Astrocyte (in vitro differentiated cells and primary cell): ENCODE data around the gene SORD. TPM values are rescaled to one million over a fixed set of nuclear protein-coding genes. Genes with fewer than 3 reads are reported as not detected.
"Not testable (repeated sequence)": the region's sequence is repeated elsewhere in the genome, so short reads cannot be mapped to it uniquely, and the experiment has no call there.

Experiments used
- DNase-seq: peaks from one replicate; pipeline ENCODE4 v3.0.0-alpha.2; 2010; ENCODE audit warnings: low read depth
- FAIRE-seq: peaks from 2 replicates; lab custom pipeline; 2011; peaks lifted over from hg19 to GRCh38; lab: Jason Lieb, UNC
- H2AFZ ChIP-seq: 2 replicates; pipeline ENCODE4 v1.6.0; 2012; ENCODE audit warnings: low read depth, low read length, inconsistent platforms
- H3K27ac ChIP-seq: 2 replicates; pipeline ENCODE4 v1.5.1; 2011; ENCODE audit warnings: low read depth, low read length, inconsistent platforms
- H3K27me3 ChIP-seq: 2 replicates; pipeline ENCODE4 v1.6.0; 2011; ENCODE audit warnings: low read length, inconsistent platforms; ENCODE audit not compliant: insufficient read depth
- H3K36me3 ChIP-seq: 2 replicates; pipeline ENCODE4 v1.5.1; 2011; ENCODE audit warnings: low read length, inconsistent platforms; ENCODE audit not compliant: insufficient read depth
- H3K4me1 ChIP-seq: 2 replicates; pipeline ENCODE4 v1.5.1; 2011; ENCODE audit warnings: low read length, inconsistent platforms; ENCODE audit not compliant: insufficient read depth
- H3K4me2 ChIP-seq: 2 replicates; pipeline ENCODE4 v1.6.0; 2012; ENCODE audit warnings: low read length, inconsistent platforms
- H3K4me3 ChIP-seq: 2 replicates; pipeline ENCODE4 v1.5.1; 2011; ENCODE audit warnings: low read depth, mild to moderate bottlenecking, low read length, inconsistent platforms; ENCODE audit not compliant: insufficient read depth
- H3K79me2 ChIP-seq: 2 replicates; pipeline ENCODE4 v1.6.0; 2012; ENCODE audit warnings: mild to moderate bottlenecking, low read length, inconsistent platforms; ENCODE audit not compliant: insufficient read depth
- H3K9ac ChIP-seq: 2 replicates; pipeline ENCODE4 v1.6.0; 2012; ENCODE audit warnings: mild to moderate bottlenecking, low read length, inconsistent platforms
- H3K9me3 ChIP-seq: 2 replicates; pipeline ENCODE4 v1.5.1; 2012; ENCODE audit warnings: low read depth, mild to moderate bottlenecking, low read length, inconsistent platforms; ENCODE audit not compliant: insufficient read depth
- H4K20me1 ChIP-seq: 2 replicates; pipeline ENCODE4 v1.6.0; 2012; ENCODE audit warnings: low read length, inconsistent platforms; ENCODE audit not compliant: insufficient read depth
- H3K27ac Mint-ChIP-seq: one replicate; pipeline ENCODE4 v1.8.0; 2021; ENCODE audit warnings: mild to moderate bottlenecking, mixed read lengths; ENCODE audit not compliant: unreplicated experiment
- H3K27me3 Mint-ChIP-seq: one replicate; pipeline ENCODE4 v1.8.0; 2021; ENCODE audit warnings: low read depth, mixed read lengths; ENCODE audit not compliant: unreplicated experiment
- H3K36me3 Mint-ChIP-seq: one replicate; pipeline ENCODE4 v1.8.0; 2021; ENCODE audit warnings: low read depth, mixed read lengths; ENCODE audit not compliant: unreplicated experiment
- H3K4me1 Mint-ChIP-seq: one replicate; pipeline ENCODE4 v1.8.0; 2021; ENCODE audit warnings: low read depth, mixed read lengths; ENCODE audit not compliant: unreplicated experiment
- H3K4me3 Mint-ChIP-seq: one replicate; pipeline ENCODE4 v1.8.0; 2021; ENCODE audit warnings: mild to moderate bottlenecking, moderate library complexity, mixed read lengths; ENCODE audit not compliant: unreplicated experiment
- H3K9me3 Mint-ChIP-seq: one replicate; pipeline ENCODE4 v1.8.0; 2021; ENCODE audit warnings: mild to moderate bottlenecking, mixed read lengths; ENCODE audit not compliant: unreplicated experiment
- total RNA-seq: library from RNA; stranded (reverse); gene quantifications from 2 replicates; pipeline ENCODE4 v1.2.1, GENCODE V29; 2021
- TF ChIP-seq, protein P1 (sequence below): IDR thresholded peaks from 2 replicates; pipeline ENCODE4 v1.5.1; 2011; ENCODE audit warnings: low read depth, mild to moderate bottlenecking, inconsistent platforms, low read length, moderate library complexity; ENCODE audit not compliant: insufficient read depth

Gene SORD
- total RNA-seq, 1 donor from 2014 or later, result 26.2 TPM

GRCh38 chr15:45058690-45059675, 36.0 kb downstream of the SORD start:
- not testable (repeated sequence) for H2AFZ ChIP-seq

DNA sequence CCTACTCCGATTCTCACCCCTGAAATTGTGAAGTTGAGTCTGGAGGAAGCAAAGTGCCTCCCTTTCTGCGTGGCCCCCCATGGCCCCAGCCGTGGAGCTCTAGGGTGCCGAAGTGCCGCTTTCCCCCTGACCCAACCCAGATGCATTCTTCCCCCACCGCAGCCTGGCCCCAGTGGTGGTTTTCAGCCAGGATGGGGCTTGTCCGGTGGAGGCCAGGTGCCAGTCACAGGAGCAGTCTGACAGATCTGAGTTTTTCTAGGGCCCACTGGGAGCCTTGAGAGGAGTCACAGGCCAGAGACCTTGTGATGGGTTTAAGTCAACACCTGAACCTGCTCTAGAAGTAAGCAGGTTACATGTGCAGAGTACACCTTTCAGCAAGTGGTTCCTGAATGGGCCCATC, 39.3 kb downstream of the SORD start:
- H3K27ac Mint-ChIP-seq, result peak overlapping the region; percentile 98
- FAIRE-seq, H3K9me3 Mint-ChIP-seq: not testable (repeated sequence)

More at GRCh38 chr15:45058690-45059675, 36.0 kb downstream of the SORD start:
- H3K27me3 Mint-ChIP-seq, H3K9ac ChIP-seq, FAIRE-seq, H3K4me3 ChIP-seq, H4K20me1 ChIP-seq, H3K4me3 Mint-ChIP-seq, H3K9me3 ChIP-seq, H3K4me1 ChIP-seq, H3K27ac Mint-ChIP-seq, DNase-seq, H3K9me3 Mint-ChIP-seq, H3K27ac ChIP-seq, H3K4me2 ChIP-seq, H3K79me2 ChIP-seq, H3K36me3 ChIP-seq, H3K27me3 ChIP-seq: not testable (repeated sequence)
- peaks cover 12% of the 10 kb centered on the region for H3K4me1 Mint-ChIP-seq
- H3K36me3 Mint-ChIP-seq, result peaks cover 17% of the 10 kb centered on the region

DNA sequence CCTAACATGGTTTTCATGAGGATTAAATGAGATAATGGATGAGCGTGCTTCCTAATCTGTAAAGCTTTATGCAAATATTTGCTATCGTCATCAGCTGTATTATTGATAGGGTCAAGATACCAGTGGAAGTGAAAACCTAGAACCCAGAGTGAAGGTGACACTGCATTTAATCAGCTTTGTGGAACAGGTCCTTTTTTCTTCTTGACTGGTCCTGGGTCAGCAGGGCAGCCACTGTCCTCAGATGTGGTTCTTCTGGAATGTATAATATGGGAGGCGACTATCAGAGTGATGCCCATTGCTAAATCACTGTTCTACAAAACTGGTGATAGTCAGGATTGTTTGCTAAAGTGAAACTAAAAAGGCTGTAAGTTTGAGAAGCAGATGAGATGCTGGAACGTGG, 41.4 kb downstream of the SORD start:
- Mint-ChIP-seq H3K27ac (peak overlapping the region; percentile 78), H3K4me3 (no peak overlapping the region), H3K4me1 (peaks cover 19% of the 10 kb centered on the region), H3K9me3 (peaks cover 2% of the 10 kb centered on the region), H3K27me3 (no peaks in the 10 kb centered on the region), H3K36me3 (peaks cover 18% of the 10 kb centered on the region)
- TF ChIP-seq, protein P1, sequence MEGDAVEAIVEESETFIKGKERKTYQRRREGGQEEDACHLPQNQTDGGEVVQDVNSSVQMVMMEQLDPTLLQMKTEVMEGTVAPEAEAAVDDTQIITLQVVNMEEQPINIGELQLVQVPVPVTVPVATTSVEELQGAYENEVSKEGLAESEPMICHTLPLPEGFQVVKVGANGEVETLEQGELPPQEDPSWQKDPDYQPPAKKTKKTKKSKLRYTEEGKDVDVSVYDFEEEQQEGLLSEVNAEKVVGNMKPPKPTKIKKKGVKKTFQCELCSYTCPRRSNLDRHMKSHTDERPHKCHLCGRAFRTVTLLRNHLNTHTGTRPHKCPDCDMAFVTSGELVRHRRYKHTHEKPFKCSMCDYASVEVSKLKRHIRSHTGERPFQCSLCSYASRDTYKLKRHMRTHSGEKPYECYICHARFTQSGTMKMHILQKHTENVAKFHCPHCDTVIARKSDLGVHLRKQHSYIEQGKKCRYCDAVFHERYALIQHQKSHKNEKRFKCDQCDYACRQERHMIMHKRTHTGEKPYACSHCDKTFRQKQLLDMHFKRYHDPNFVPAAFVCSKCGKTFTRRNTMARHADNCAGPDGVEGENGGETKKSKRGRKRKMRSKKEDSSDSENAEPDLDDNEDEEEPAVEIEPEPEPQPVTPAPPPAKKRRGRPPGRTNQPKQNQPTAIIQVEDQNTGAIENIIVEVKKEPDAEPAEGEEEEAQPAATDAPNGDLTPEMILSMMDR, result no peak
- no peak overlapping the region for H3K27ac ChIP-seq
- H3K4me1 ChIP-seq, result no peaks in the 10 kb centered on the region
- FAIRE-seq (no peak), DNase-seq (peak; percentile 32)
- no peak overlapping the region for H2AFZ ChIP-seq
- no peaks in the 10 kb centered on the region for H3K36me3 ChIP-seq
- no peaks in the 10 kb centered on the region for H4K20me1 ChIP-seq
- H3K79me2 ChIP-seq, result no peaks in the 10 kb centered on the region
- no peak overlapping the region for H3K4me3 ChIP-seq
- no peak overlapping the region for H3K9ac ChIP-seq
- H3K9me3 ChIP-seq, result no peaks in the 10 kb centered on the region
- no peak overlapping the region for H3K4me2 ChIP-seq
- H3K27me3 ChIP-seq, result no peaks in the 10 kb centered on the region

More for the DNA sequence above, 39.3 kb downstream of the SORD start:
- not testable (repeated sequence) for H3K27me3 ChIP-seq, H3K36me3 ChIP-seq, H3K4me1 ChIP-seq, H3K9me3 ChIP-seq, H4K20me1 ChIP-seq, H3K4me3 Mint-ChIP-seq, H3K9ac ChIP-seq, H3K79me2 ChIP-seq, H2AFZ ChIP-seq, H3K27ac ChIP-seq, DNase-seq, H3K27me3 Mint-ChIP-seq, H3K4me2 ChIP-seq, H3K4me3 ChIP-seq
- Mint-ChIP-seq H3K4me1 (peaks cover 19% of the 10 kb centered on the region), H3K36me3 (peaks cover 17% of the 10 kb centered on the region)

DNA sequence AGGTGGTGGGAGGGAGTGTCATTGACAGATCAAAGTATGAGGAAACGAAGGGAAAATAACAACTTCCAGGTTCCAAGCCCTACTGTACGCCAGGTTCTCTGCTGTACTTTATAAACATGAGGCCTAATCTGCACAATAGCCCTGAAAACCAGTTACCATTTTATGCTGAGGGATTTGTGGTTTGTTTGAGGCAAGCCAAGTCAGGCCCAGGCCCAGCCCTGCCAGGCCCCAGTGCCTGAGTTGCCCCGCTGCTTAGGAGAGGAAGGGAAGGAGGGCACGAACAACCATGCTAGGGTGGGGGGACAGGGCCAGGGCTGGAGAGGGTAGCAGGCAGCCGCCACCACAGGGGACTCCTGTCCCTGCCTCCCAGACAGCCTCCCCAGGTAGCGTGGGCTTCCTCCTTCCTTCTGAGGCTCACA, 47.0 kb downstream of the SORD start:
- H3K4me2 ChIP-seq, H3K4me1 Mint-ChIP-seq, H4K20me1 ChIP-seq, H3K9me3 ChIP-seq, H3K9ac ChIP-seq, FAIRE-seq, H3K36me3 ChIP-seq, H2AFZ ChIP-seq, H3K9me3 Mint-ChIP-seq, H3K4me1 ChIP-seq, DNase-seq, H3K27me3 ChIP-seq, H3K27me3 Mint-ChIP-seq, H3K4me3 ChIP-seq, H3K79me2 ChIP-seq, H3K4me3 Mint-ChIP-seq, H3K27ac ChIP-seq: not testable (repeated sequence)
- peaks cover 13% of the 10 kb centered on the region for H3K36me3 Mint-ChIP-seq
- H3K27ac Mint-ChIP-seq, result peak overlapping the region; percentile 44

DNA sequence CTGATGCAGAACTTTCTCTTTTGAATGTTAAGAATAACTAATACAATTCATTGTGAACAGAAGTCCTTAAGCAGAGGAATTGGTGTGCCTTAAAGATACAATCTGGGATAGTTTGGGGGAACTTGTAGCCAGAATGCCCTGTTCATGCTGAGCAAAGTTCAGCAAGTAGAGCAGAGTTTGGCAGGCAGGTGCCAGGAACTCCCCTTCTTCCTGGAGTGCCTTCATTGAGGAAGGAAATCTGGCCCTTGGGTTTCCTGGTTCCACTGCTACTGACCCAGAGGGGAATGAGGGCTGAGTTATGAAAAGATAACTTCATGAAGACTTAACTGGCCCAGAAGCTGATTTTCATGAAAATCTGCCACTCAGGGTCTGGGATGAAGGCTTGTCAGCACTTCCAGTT, 50.6 kb downstream of the SORD start:
- H3K4me3 Mint-ChIP-seq, H2AFZ ChIP-seq, H3K36me3 ChIP-seq, H3K9me3 Mint-ChIP-seq, H3K4me1 Mint-ChIP-seq, H3K4me1 ChIP-seq, H3K4me3 ChIP-seq, H3K79me2 ChIP-seq, FAIRE-seq, H3K4me2 ChIP-seq, H3K27ac ChIP-seq, H3K9me3 ChIP-seq, H3K9ac ChIP-seq, H3K27me3 ChIP-seq, H3K36me3 Mint-ChIP-seq, H4K20me1 ChIP-seq, DNase-seq, H3K27ac Mint-ChIP-seq, H3K27me3 Mint-ChIP-seq: not testable (repeated sequence)
